Inflammatory macrophage treated with lipopolysaccharide for 1 hour (primary cell): ENCODE measurements around the gene LRFN2.

ENCODE experiments used
- DNase-seq, 2 donors: peaks; one replicate each; pipeline ENCODE4 v3.0.0-alpha.2; 2020 to 2022

LRFN2 gene

GRCh38 chr6:40585651-40586269 is 1.4 kb downstream of the LRFN2 start:
- DNase-seq = no peak

GRCh38 chr6:40585223-40585622 is 1.9 kb downstream of the LRFN2 start:
- DNase-seq = no peak

- DNase-seq = no peak
Observed at GRCh38 chr6:40584741-40585140, 2.4 kb downstream of the LRFN2 start.

GRCh38 chr6:40583709-40584108 is 3.5 kb downstream of the LRFN2 start:
- no peak for DNase-seq

GRCh38 chr6:40582892-40583291 is 4.3 kb downstream of the LRFN2 start:
- peak in 1 of 2 donors; percentile 11 for DNase-seq

GRCh38 chr6:40579101-40579500 is 8.1 kb downstream of the LRFN2 start:
- DNase-seq = no peak

- DNase-seq = no peak
Observed at GRCh38 chr6:40577672-40578071, 9.5 kb downstream of the LRFN2 start.

- no peak for DNase-seq
Observed at GRCh38 chr6:40573221-40573620, 13.9 kb downstream of the LRFN2 start.

GRCh38 chr6:40569162-40569910 is 17.8 kb downstream of the LRFN2 start:
- DNase-seq = peak in 1 of 2 donors; percentile 20

- no peak for DNase-seq
Observed at GRCh38 chr6:40568062-40568708, 19.0 kb downstream of the LRFN2 start.

GRCh38 chr6:40563111-40563510 is 24.1 kb downstream of the LRFN2 start:
- DNase-seq = no peak

- no peak for DNase-seq
Observed at GRCh38 chr6:40559056-40559455, 28.1 kb downstream of the LRFN2 start.

GRCh38 chr6:40558102-40558501 is 29.1 kb downstream of the LRFN2 start:
- DNase-seq = no peak

- DNase-seq = no peak
Observed at GRCh38 chr6:40556881-40557280, 30.3 kb downstream of the LRFN2 start.

GRCh38 chr6:40556023-40556422 is 31.1 kb downstream of the LRFN2 start:
- no peak for DNase-seq

GRCh38 chr6:40555092-40555491 is 32.1 kb downstream of the LRFN2 start:
- no peak for DNase-seq

- no peak for DNase-seq
Observed at GRCh38 chr6:40552941-40553340, 34.2 kb downstream of the LRFN2 start.

GRCh38 chr6:40551966-40552505 is 35.1 kb downstream of the LRFN2 start:
- no peak for DNase-seq

GRCh38 chr6:40550202-40551101 is 36.7 kb downstream of the LRFN2 start:
- DNase-seq = peak; percentile 44 to 67

GRCh38 chr6:40545954-40546353 is 41.2 kb downstream of the LRFN2 start:
- DNase-seq = no peak

GRCh38 chr6:40543776-40544175 is 43.4 kb downstream of the LRFN2 start:
- DNase-seq = no peak

GRCh38 chr6:40543146-40543545 is 44.0 kb downstream of the LRFN2 start:
- DNase-seq = no peak
